Measurements from ENCODE around the gene GPR157.

The GPR157 gene

DNA sequence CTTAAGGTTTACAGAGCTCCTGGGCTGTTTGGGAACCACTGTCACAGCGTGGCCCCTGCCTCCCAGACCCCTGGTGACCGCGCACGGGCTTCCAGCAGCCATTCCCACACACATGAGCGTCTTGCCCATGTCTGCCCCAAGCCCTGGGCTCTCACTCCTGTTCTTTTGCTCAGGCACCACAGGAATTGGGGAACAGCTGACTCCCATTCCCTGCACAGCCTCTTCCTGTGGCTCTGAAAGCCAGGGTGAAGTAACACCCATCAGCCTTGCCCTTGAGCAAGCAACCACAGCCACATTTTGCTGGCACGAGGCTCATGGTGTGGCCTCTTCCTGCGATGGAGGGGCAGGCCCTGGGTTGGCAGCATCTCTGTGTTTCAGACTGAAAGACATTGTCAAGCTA lies 14.3 kb upstream of the GPR157 start:
- H3K27ac ChIP-seq, result peak overlapping the region; percentile 36
- ChIA-PET POLR2A (ENCODE audit: low non-redundant PET) (no interaction called here), CTCF (interaction anchor here (0.6 kb wide), 1 partner anchor 10 kb away, joined by 3 read pairs; no protein-coding TSS in a partner anchor)
- TF ChIP-seq, protein P1, sequence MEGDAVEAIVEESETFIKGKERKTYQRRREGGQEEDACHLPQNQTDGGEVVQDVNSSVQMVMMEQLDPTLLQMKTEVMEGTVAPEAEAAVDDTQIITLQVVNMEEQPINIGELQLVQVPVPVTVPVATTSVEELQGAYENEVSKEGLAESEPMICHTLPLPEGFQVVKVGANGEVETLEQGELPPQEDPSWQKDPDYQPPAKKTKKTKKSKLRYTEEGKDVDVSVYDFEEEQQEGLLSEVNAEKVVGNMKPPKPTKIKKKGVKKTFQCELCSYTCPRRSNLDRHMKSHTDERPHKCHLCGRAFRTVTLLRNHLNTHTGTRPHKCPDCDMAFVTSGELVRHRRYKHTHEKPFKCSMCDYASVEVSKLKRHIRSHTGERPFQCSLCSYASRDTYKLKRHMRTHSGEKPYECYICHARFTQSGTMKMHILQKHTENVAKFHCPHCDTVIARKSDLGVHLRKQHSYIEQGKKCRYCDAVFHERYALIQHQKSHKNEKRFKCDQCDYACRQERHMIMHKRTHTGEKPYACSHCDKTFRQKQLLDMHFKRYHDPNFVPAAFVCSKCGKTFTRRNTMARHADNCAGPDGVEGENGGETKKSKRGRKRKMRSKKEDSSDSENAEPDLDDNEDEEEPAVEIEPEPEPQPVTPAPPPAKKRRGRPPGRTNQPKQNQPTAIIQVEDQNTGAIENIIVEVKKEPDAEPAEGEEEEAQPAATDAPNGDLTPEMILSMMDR (conservative IDR thresholded peaks at IDR 0.05; ENCODE audit: low read depth), result no peak
- no peak for DNase-seq (ENCODE audit: low spot score)

DNA sequence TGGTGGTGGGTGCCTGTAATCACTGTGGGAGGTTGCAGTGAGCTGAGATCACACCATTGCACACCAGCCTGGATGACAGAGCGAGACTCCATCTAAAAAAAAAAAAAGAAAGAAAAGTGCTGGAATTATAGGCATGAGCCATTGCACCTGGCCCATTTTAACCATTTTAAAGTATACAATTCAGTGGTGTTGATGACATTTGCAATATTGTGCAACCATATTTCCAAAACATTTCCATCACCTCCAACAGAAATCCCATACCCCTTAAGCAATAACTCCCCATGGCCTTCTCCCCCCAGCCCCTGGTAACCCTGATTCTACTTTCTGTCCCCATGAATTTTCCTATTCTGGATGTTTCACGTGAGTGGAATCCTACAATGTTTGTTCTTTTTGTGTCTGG lies 11.0 kb upstream of the GPR157 start:
- TF ChIP-seq, protein P1 (conservative IDR thresholded peaks at IDR 0.05; ENCODE audit: low read depth), result no peak
- no peak for DNase-seq (ENCODE audit: low spot score)
- POLR2A ChIA-PET (ENCODE audit: low non-redundant PET), result no interaction called here
- no peak overlapping the region for H3K27ac ChIP-seq
- CTCF ChIA-PET, result no interaction called here

DNA sequence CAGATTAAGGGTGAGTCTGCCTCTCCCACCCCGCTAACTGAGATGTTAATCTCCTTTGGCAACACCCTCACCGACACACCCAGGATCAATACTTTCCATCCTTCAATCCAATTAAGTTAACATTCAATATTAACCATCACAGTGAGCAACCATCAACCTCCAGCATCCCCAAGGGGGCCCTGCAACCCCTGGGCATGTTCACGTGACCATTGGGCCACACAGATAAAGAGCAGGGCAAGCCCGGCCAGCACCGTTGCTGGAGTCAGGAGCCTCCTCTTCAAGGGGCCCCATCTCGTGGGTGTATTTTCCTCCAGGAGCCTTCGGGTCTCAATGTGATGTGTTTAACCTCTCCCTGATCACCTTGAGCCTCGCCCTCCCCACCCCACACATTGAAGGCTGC lies 8.0 kb upstream of the GPR157 start:
- POLR2A ChIA-PET (ENCODE audit: low non-redundant PET), result no interaction called here
- H3K27ac ChIP-seq, result no peak overlapping the region
- no peak for DNase-seq (ENCODE audit: low spot score)
- CTCF ChIA-PET, result no interaction called here
- TF ChIP-seq, protein P1 (conservative IDR thresholded peaks at IDR 0.05; ENCODE audit: low read depth), result no peak

DNA sequence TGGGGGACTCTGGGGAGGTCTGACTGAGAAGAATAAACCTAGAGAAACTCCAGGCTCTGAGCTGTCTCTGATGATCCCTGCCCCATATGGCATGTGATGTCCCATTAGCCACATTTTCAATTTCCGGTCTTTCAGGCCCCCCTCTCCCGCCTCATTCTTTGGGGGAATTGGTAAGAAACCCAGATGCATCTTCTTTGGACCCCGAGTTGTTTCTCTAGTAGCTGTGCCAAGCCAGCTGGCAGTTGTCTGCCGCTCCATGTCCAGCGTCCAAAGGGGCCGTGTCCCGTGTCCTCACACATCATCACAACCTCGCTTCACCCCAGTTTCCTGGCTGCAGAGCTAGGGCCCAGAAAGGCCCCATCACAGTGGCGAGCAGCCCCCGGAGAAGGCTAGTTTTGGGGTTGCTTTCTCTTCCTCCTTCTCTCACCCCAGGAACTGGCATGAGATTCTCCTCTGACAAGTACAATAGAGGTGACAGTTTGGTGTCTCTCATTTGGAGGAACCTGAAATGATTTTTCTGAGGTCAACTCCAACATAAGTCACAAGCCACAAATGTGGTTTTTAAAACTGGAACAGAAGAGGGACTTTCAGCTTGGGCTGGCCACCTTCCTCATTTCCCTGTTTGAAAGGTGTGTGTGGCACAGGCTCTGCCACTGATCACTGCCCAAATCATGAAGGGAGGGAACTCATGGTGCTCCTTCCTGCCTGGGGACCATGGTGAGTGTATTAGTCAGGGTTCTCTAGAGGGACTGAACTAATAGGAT lies 6.4 kb upstream of the GPR157 start:
- DNase-seq (ENCODE audit: low spot score), result no peak
- ChIA-PET POLR2A (ENCODE audit: low non-redundant PET) (no interaction called here), CTCF (interaction anchor here (0.9 to 1.2 kb wide), 2 partner anchors 13 to 98 kb away, joined by 3 to 4 read pairs; no protein-coding TSS in a partner anchor)
- TF ChIP-seq, protein P1 (conservative IDR thresholded peaks at IDR 0.05; ENCODE audit: low read depth), result no peak
- no peak overlapping the region for H3K27ac ChIP-seq

DNA sequence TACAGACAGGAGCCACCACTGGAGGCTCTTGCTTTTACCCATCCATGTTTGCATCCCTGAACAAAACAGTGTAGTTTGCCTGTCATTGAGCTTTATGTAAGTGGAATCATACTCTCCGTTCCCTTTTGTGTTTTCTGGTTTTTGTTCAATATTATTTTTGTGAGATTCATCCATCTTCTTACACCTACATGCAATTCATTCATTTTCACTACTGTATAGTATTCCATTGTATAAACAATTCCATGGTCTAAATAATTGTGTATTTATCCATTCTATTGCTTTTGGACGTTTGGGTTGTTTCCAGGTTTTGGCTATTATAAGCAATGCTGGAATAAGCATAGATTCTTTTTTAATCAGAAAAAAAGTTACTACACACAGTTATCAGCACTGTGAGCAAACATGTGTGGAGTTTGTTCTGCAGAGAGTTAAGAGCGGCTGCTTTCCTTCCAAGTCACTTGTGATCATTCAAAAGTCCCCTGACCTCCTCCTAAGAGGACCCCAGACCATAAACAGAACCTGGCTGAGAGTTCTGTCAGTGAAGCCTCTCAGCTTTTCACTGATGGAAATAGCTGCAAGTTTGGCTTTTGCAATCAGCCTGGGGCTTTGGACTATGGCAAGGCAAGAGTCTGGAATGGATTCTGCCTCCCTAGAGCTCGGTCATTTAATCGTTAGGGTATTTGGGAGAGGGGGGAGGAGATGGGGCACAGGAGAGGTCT lies 5.1 kb upstream of the GPR157 start:
- TF ChIP-seq, protein P1 (conservative IDR thresholded peaks at IDR 0.05; ENCODE audit: low read depth), result no peak
- DNase-seq (ENCODE audit: low spot score), result no peak
- CTCF ChIA-PET, result interaction anchor here (0.7 to 1.2 kb wide), 4 partner anchors 14 to 151 kb away, joined by 3 to 5 read pairs (median 4); no protein-coding TSS in a partner anchor
- POLR2A ChIA-PET (ENCODE audit: low non-redundant PET), result no interaction called here
- no peak overlapping the region for H3K27ac ChIP-seq

DNA sequence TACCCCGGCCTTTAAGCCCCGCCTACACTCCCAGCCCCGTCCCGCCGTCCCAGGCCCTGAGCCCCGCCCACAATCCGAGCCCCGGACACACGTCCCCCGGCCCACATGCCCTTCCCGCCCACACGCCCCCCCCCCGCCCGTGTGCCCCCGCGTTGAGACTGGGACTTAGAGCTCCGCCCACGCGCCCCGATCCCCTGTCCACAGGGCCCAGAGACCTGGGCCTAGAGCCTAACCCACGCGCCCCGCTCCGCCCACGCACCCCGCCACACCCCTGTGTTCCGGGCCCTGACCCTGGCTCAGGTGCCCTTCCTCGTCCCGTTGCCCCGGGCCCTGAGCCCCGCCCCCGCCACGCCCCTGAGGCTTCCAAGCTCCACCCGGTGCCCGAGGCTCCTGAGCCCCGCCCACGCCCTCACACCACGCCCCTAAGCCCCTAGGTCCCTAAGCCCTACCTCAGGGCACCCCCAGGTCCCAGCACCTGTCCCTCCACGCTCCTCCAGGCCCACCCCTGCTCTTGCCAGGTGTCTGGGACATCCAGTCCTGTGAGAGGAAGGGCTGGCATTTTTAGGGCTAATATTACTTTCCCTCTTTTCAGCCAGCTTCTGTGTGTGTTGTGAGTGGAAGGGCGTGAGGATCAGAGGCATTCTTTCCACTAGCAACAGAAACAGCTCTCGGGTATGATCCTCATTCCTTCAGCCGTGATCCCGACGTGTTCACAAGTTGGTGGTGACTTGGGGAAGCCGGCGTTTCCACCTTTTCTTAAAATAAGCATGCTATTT lies 552 bp upstream of the GPR157 start:
- TF ChIP-seq, protein P1 (conservative IDR thresholded peaks at IDR 0.05; ENCODE audit: low read depth), result no peak
- DNase-seq (ENCODE audit: low spot score), result peak; percentile 100
- ChIA-PET CTCF (interaction anchor here (2.0 kb wide), 1 partner anchor 13 kb away, joined by 10 read pairs; no protein-coding TSS in a partner anchor), POLR2A (ENCODE audit: low non-redundant PET) (no interaction called here)
- peak overlapping the region; percentile 83 for H3K27ac ChIP-seq
